IMR-90 (cell line): ENCODE data around the gene TTC23.

Source experiments
- BHLHE40 ChIP-seq: fragments of 150-350 bp; IDR thresholded peaks from 2 replicates; pipeline ENCODE4 v1.6.1; 2016; ENCODE audit warnings: mild to moderate bottlenecking, low read depth, low read length
- CEBPB ChIP-seq: IDR thresholded peaks from 2 replicates; pipeline ENCODE4 v1.6.1; 2012; ENCODE audit warnings: low read depth, low read length, improper control_type of control experiment
- CTCF ChIP-seq: conservative IDR thresholded peaks from 2 replicates; pipeline ENCODE4 v1.5.1; 2012; ENCODE audit warnings: mild to moderate bottlenecking, low read depth, low read length, improper control_type of control experiment
- FOS ChIP-seq: fragments of 150-350 bp; IDR thresholded peaks from 2 replicates; pipeline ENCODE4 v1.6.1; 2016; ENCODE audit warnings: low read depth, low read length
- MAFK ChIP-seq: IDR thresholded peaks from 2 replicates; pipeline ENCODE4 v1.6.1; 2012; ENCODE audit warnings: low read depth, low read length, improper control_type of control experiment
- MXI1 ChIP-seq: IDR thresholded peaks from 2 replicates; pipeline ENCODE4 v1.6.1; 2012; ENCODE audit warnings: low read depth, mild to moderate bottlenecking, low read length, moderate library complexity, borderline replicate concordance
- POLR2A ChIP-seq: IDR thresholded peaks from 2 replicates; pipeline ENCODE4 v1.6.1; 2012; ENCODE audit warnings: mild to moderate bottlenecking, low read depth, low read length
- RAD21 ChIP-seq: IDR thresholded peaks from 2 replicates; pipeline ENCODE4 v1.6.1; 2012; ENCODE audit warnings: low read length, improper control_type of control experiment
- RCOR1 ChIP-seq: IDR thresholded peaks from 2 replicates; pipeline ENCODE4 v1.6.1; 2012; ENCODE audit warnings: mild to moderate bottlenecking, low read length, improper control_type of control experiment; ENCODE audit not compliant: insufficient replicate concordance
- SMC3 ChIP-seq: fragments of 150-350 bp; IDR thresholded peaks from 2 replicates; pipeline ENCODE4 v1.6.1; 2016; ENCODE audit warnings: low read depth, mild to moderate bottlenecking, antibody characterized with exemption, low read length, moderate library complexity
- USF2 ChIP-seq: fragments of 150-350 bp; IDR thresholded peaks from 2 replicates; pipeline ENCODE4 v1.6.1; 2017; ENCODE audit warnings: mild to moderate bottlenecking, antibody characterized with exemption, low read length, low read depth

GRCh38 chr15:99090011-99090699 lies 159.2 kb downstream of the TTC23 start:
- TF ChIP-seq CTCF (no peak), POLR2A (no peak), MAFK (no peak), USF2 (no peak), MXI1 (no peak), BHLHE40 (no peak), CEBPB (no peak), SMC3 (no peak), RAD21 (no peak), FOS (no peak), RCOR1 (no peak)
